Left lobe of liver (tissue), 2 donors: Measurements from ENCODE around the gene ELF1. TPM values are rescaled to one million over a fixed set of nuclear protein-coding genes. Genes with fewer than 3 reads are reported as not detected.
"Not testable (repeated sequence)": the region's sequence is repeated elsewhere in the genome, so short reads cannot be mapped to it uniquely, and the experiment has no call there.

Source experiments
- ATAC-seq: fragments of 200-7000 bp; cut with Tn5 transposase; one replicate; pipeline ENCODE4 v1.9.1; 2020; ENCODE audit warnings: mild to moderate bottlenecking, moderate library complexity
- DNase-seq: peaks from one replicate; pipeline ENCODE4 v3.0.0-alpha.2; 2020; ENCODE audit warnings: low spot score
- total RNA-seq: library from RNA; stranded (reverse); gene quantifications from one replicate; pipeline ENCODE4 v1.2.1, GENCODE V29; 2021
- donor health status: DM: no; HTN: no; CAD: no; lungs with moderate emphysema.
- donor health status: DM: no; HTN: yes; CAD: no.

ELF1 gene
- total RNA-seq, 1 donor from 2014 or later: 22.2 TPM

DNA sequence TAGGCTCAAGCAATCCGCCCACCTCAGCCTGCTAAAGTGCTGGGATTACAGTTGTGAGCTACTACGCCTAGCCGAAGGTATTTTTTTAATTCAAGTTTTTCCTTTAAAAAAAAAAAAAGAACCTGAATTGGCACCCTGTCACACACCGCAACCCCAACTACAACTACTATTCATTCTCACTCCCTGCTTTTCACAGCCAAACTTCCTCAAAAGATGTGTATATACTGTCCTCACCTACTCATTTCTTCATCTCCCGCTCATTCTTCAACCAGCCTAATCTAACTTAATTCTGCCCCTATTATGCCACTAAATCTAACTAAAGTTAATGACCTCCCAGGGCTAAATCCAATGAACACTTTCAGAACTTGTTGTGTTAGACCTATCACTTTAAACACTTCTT lies 29.5 kb upstream of the ELF1 start:
- ATAC-seq (no peak), DNase-seq (no peak)

- DNase-seq, ATAC-seq: not testable (repeated sequence)
Observed at GRCh38 chr13:41042419-41042818, 23.3 kb upstream of the ELF1 start.

DNA sequence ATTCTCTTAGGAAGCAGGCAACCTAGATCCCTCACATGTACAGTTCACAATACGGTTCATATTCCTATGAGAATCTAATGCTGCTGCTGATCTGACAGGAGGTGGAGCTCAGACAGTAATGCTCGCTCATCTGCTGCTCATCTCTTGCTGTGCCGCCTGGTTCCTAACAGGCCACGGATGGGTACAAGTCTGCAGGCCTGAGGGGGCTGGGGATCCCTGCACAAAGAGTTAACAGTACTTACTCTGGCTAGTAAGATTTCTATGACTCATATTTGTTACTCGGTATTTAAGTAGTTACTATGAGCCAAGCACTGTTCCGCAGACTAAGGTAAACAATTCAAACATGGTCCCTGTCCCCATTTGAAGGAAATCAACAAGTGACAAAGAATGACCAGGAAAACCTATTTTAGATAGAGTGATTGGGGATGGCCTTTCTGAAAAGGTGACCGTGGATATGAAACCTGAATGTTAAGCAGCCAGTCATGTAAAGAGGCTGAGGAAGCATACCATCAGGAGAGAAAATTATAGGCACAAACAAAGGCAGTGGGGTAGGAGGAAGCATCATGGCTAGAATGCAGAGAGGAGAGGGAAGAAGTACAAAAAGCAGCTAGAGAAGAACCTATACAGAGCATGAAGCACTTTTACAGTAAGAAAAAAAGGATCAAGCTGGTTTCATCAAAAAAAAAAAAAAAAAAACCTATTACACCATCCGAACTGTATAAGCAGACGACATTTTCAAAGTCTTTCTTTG lies 21.6 kb upstream of the ELF1 start:
- no peak for ATAC-seq
- DNase-seq: no peak

DNA sequence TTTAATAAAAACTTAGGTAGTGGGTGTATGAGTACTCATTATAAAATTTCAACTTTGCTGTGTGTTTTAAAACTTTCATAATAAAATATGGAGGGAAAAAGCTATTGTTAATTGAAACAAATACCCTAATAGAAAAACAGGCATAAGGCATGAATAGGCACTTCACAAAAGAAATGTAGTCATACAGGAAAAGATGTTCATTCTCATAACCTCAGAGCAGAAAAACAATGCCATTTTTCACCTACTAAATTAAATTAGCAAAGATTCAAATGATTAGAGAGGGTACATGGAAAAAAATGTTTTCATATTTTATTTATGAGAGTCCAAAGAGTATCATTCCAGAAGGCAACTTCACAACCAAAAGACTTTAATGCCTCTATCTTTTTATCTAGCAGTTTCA lies 20.6 kb upstream of the ELF1 start:
- no peak for ATAC-seq
- no peak for DNase-seq

- ATAC-seq: not testable (repeated sequence)
Observed at GRCh38 chr13:41036557-41036956, 17.4 kb upstream of the ELF1 start.

DNA sequence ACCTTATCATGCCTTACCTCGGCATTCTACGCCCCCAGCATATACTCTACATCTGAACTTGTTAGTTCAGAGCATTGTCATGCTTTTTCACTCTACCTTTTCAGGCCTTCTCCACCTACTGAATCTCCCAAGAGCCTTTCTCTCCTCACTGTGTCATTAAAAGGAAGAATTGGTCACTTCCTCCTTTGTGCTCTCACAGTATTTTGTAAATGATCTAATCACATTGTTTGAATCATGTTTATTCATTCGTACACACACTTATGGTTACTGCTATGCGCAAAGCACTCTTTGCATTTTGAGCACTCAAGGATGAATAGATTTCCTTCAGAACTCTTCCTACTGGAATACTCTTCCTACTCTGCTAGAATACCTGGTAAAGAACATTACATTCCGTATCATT lies 15.8 kb upstream of the ELF1 start:
- DNase-seq (no peak), ATAC-seq (no peak)

More at GRCh38 chr13:41036557-41036956, 17.4 kb upstream of the ELF1 start:
- DNase-seq: not testable (repeated sequence)

DNA sequence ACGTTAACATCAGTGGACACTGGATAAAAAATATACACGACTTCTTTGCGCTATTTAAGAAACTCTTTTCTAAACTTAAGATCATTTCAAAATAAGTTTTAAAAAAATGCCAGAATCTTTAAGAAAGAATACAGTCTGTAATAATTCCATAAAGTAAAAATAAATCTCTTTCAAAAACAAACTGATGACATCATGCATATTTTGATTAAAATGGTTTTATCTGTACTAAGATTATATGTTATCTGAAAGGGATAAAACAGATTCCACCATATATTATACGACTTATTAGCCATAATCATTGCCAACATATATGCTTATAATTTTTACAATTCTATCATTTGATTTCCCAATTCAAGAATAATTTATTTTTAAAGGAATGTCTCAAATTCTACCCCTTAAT lies 15.3 kb upstream of the ELF1 start:
- ATAC-seq (no peak), DNase-seq (no peak)

DNA sequence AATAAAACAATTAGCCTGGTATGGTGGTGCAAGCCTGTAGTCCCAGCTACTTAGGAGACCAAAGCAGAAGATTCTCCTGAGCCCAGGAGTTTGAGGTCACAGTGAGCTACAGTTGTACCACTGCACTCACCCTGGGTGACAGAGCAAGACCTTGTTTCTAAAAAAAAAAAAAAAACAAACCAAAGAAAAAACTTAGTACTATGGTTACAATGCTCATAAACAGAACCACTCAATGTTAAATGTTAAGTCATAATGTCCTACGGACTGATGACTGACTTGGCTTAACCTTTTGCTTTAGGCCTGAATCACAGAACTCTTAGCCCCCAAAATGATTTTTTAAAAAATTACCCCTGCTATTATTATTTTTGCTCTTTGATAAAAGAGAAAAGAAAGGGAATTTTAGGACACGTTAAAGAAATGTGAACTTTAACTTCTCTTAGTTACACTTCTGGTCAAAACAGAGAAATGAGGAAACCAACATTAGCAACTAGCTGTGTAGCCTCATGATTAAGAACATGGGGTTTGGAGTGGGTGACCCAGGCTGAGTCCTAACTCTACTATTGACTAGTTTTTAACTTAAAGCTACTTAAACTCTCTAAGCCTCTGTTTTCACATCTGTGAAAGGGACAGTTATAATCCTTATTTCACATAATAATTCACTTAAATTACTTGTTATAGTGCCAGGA lies 13.7 kb upstream of the ELF1 start:
- ATAC-seq (no peak), DNase-seq (no peak)

- ATAC-seq: no peak
- DNase-seq: no peak
Observed at GRCh38 chr13:41029629-41030028, 10.5 kb upstream of the ELF1 start.

DNA sequence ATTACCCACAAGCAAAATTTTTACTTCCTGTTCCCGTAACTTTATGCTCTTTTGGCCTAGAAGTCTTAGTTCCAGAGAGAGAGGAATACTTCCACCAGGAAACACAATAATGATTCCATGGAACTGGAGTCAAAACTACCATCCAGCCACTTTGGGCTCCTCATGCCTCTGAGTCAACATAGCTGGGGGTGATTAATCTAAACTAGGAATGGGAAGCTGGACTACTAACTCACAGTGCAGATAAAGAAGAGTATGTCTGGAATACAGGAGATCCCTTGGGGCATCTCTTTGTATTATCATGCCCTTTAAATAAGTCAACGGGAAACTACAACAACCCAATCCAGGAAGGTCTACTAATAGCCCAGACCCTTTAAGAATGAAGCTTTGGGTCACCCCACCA lies 8.9 kb upstream of the ELF1 start:
- no peak for DNase-seq
- ATAC-seq: no peak

GRCh38 chr13:41026788-41027187 lies 7.7 kb upstream of the ELF1 start:
- DNase-seq (no peak), ATAC-seq (no peak)

DNA sequence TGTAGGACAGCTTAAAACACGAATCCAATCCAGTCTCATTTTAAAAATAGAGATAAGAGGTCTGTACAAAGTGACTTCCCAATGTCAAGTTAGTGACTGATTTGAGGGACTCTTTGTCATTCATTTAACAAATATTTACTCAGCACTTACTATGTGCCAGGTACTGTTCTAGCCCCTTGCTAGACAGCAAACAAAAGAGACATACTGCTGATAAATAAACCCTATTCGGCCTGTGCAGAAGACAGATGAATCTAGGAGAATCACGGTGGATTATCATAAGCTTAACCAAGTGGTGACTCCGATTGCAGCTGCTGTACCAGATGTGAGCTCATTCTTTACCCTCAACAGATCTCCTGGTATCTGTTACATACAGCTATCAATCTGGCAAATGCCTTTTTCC lies 6.4 kb upstream of the ELF1 start:
- ATAC-seq: peak; percentile 75

GRCh38 chr13:41019578-41020347 lies 647 bp upstream of the ELF1 start:
- ATAC-seq (peak; percentile 85), DNase-seq (no peak)

More for the DNA sequence above, 6.4 kb upstream of the ELF1 start:
- no peak for DNase-seq

GRCh38 chr13:41018602-41018948 lies 541 bp downstream of the ELF1 start:
- no peak for DNase-seq
- no peak for ATAC-seq

DNA sequence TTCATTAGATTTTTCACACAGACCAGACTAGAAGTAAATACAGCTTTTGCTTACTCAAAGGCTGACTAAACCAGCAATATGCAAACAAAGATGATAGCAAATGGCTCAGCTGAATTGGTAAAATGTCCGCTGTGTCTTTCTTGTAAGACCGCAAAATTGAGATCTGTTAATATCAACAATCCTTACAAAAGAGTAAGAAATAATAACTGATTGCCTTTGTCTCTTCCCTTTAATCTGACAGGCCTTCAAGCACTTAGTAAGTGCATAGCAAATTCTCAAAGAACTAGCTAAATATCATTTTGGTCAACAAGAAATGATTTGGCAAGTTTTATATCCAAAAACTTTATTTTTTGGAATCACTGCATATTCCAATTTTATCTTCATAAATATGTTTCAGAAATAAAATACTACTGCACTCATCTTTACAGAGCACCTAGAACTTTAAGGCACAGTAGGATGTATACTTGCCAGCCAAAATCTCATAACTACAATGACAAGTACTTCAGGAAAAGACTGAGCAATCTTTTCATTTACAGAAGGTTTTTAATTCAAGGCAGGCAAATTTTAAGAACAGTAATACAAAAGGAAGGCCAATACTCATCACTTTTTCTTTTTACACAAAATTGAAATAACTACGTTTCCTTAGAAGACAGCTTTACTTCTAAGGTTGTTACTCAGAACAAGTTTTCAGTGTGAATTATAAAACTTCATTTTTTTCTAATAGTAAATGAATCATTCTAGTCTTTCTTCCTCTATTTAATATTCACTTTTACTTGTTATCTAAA lies 1.1 kb downstream of the ELF1 start:
- no peak for DNase-seq
- peak; percentile 33 for ATAC-seq

DNA sequence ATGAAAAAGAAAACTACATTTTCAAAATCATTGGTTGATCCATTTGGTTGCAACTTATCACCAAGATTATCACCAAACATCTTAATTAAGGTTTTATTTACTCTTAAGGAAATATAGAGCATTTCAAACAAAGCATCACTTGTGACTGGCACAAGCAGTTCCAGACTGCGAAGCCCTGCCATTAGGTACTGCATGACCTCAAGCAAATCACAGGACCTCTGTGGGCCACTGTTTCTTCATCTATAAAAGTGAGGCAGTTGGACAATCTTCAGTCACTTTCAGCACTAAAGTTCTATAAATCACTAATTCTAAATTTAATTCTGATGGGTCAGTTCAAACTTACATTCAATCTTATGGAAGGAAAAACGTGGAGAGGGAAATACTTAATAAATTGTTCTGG lies 2.0 kb downstream of the ELF1 start:
- no peak for DNase-seq
- ATAC-seq: peak; percentile 35

- DNase-seq: no peak
- ATAC-seq: no peak
Observed at GRCh38 chr13:41015920-41016319, 3.2 kb downstream of the ELF1 start.

DNA sequence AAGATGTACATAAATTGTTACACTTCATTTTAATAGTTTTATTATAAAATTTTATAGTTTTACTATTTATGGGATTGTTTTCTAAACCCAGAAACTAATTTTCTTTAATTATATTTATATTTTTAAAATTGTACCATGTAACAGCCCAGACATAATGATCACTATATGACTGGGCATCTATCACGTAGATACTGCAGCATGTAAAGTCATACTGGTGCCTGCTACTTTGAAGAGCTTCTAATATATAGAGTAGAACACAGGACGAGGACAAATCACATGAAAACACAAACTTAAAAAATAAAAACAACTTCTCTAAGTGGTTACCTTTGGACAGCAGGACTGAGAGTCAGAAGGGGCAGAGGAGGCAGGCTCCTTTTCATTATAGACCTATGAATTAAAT lies 5.3 kb downstream of the ELF1 start:
- DNase-seq: no peak
- ATAC-seq: no peak

DNA sequence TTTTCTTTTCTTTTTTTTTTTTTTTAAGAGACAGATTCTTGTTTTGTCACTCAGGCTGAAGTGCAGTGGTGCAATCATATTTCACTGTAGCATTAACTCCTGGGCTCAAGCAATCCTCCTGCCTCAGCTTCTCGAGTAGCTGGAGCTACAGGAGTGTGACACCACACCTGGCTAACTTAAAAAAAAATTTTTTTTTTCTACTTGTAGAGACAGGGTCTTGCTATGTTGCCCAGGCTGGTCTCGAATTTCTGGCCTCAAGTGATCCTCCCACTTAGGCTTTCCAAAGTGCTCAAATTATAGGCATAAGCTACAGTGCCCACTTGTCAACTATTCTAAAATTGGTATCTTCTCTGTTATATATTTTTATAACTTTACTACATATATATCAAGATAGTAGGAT lies 6.6 kb downstream of the ELF1 start:
- ATAC-seq: no peak
- no peak for DNase-seq

GRCh38 chr13:41011382-41011956 lies 7.6 kb downstream of the ELF1 start:
- DNase-seq (no peak), ATAC-seq (no peak)
